PC-9 (cell line): ENCODE data around the gene NUB1. TPM values are rescaled to one million over a fixed set of nuclear protein-coding genes. Genes with fewer than 3 reads are reported as not detected.

Experiments
- BruUV-seq: library from RNA; stranded (reverse); fragments of 400-500 nt; replicated peaks from 2 replicates; lab custom pipeline; 2021; lab: Mats Ljungman, UMichigan
- CTCF ChIA-PET: fragments of 300-600 bp; sonication (Branson Sonifier 250); formaldehyde crosslinking; loops from one replicate; lab custom pipeline; 2022; ENCODE audit warnings: antibody characterized with exemption; lab: Charles Lee
- POLR2A ChIA-PET: fragments of 300-600 bp; sonication (Branson Sonifier 250); formaldehyde crosslinking; loops from one replicate; lab custom pipeline; 2022; ENCODE audit warnings: antibody characterized with exemption; ENCODE audit not compliant: unreplicated experiment; lab: Charles Lee
- DNase-seq, 2 experiments: peaks; one replicate each; pipeline versions ENCODE4 v3.0.0 to v3.0.0-alpha.2; 2015 to 2022; ENCODE audit warnings: mixed read lengths in 1 of 2
- H2AFZ ChIP-seq: fragments of 200-600 bp; sonication (generic); 2 replicates; pipeline ENCODE4 v1.8.1; 2017; ENCODE audit warnings: antibody characterized with exemption
- H3F3A ChIP-seq: fragments of 200-600 bp; sonication (generic); 2 replicates; pipeline ENCODE4 v1.8.1; 2017; ENCODE audit warnings: antibody characterized with exemption, mild to moderate bottlenecking, low read depth; ENCODE audit not compliant: insufficient read depth
- H3K27ac ChIP-seq: fragments of 200-600 bp; sonication (generic); 2 replicates; pipeline ENCODE4 v1.6.1; 2016; ENCODE audit warnings: mixed run types
- H3K27me3 ChIP-seq: fragments of 200-600 bp; sonication (generic); 2 replicates; pipeline ENCODE4 v1.6.1; 2016; ENCODE audit warnings: low read depth, mixed run types; ENCODE audit not compliant: insufficient read depth
- H3K36me3 ChIP-seq: fragments of 200-600 bp; sonication (generic); 2 replicates; pipeline ENCODE4 v1.6.1; 2016; ENCODE audit warnings: low read depth, mixed run types
- H3K4me1 ChIP-seq: fragments of 200-600 bp; sonication (generic); replicated peaks from 2 replicates; pipeline ENCODE4 v1.6.1; 2016; ENCODE audit warnings: mixed run types; ENCODE audit not compliant: insufficient read depth
- H3K4me2 ChIP-seq: fragments of 200-600 bp; sonication (generic); 2 replicates; pipeline ENCODE4 v1.6.1; 2017; ENCODE audit warnings: mixed run types
- H3K4me3 ChIP-seq: fragments of 200-600 bp; sonication (generic); 2 replicates; pipeline ENCODE4 v1.6.1; 2016; ENCODE audit warnings: mixed run types
- H3K79me2 ChIP-seq: fragments of 200-600 bp; sonication (generic); 2 replicates; pipeline ENCODE4 v1.6.1; 2017; ENCODE audit warnings: low read depth, mixed run types
- H3K9me2 ChIP-seq: fragments of 200-600 bp; sonication (generic); 2 replicates; pipeline ENCODE4 v1.8.1; 2017; ENCODE audit warnings: mild to moderate bottlenecking; ENCODE audit not compliant: insufficient read depth
- H3K9me3 ChIP-seq: fragments of 200-600 bp; sonication (generic); 2 replicates; pipeline ENCODE4 v1.8.1; 2016; ENCODE audit warnings: low read depth; ENCODE audit not compliant: insufficient read depth
- H4K20me1 ChIP-seq: fragments of 200-600 bp; sonication (generic); 2 replicates; pipeline ENCODE4 v1.8.1; 2017; ENCODE audit not compliant: insufficient read depth
- CTCF ChIP-seq: fragments of 200-600 bp; sonication (generic); conservative IDR thresholded peaks from 2 replicates; pipeline ENCODE4 v1.6.1; 2017; ENCODE audit warnings: mixed run types, antibody characterized with exemption, mild to moderate bottlenecking, moderate library complexity
- EZH2 ChIP-seq: fragments of 200-600 bp; sonication (generic); IDR thresholded peaks from 2 replicates; pipeline ENCODE4 v1.8.0; 2017; ENCODE audit warnings: antibody characterized with exemption, low read depth
- intact Hi-C: fragments of 100-400 bp; cut with micrococcal nuclease; formaldehyde crosslinking; loops from one replicate; pipeline ENCODE4 v1.10.0; 2022; ENCODE audit not compliant: unreplicated experiment
- total RNA-seq: library from RNA; stranded (reverse); gene quantifications from 2 replicates; pipeline ENCODE4 v1.2.3, GENCODE V29; 2021

NUB1 gene
- total RNA-seq, 1 experiment from 2014 or later, result 80.6 TPM

GRCh38 chr7:151416941-151417315, 75.3 kb downstream of the NUB1 start:
- no peak for TF ChIP-seq CTCF
- no peak for TF ChIP-seq EZH2
- ChIA-PET CTCF (no interaction called here), POLR2A (no interaction called here)
- H3K9me2 ChIP-seq, result no peaks in the 10 kb centered on the region
- H3K79me2 ChIP-seq, result no peaks in the 10 kb centered on the region
- intact Hi-C loops, result no loop called here
- H3K36me3 ChIP-seq, result no peaks in the 10 kb centered on the region
- no peak overlapping the region for H3K4me2 ChIP-seq
- H3K27me3 ChIP-seq, result peaks cover 4% of the 10 kb centered on the region; the same call in 1 of the 2 replicates
- H3K4me3 ChIP-seq, result no peak overlapping the region
- H3K9me3 ChIP-seq, result 0 out of 2 replicates have a peak, but pooled peaks cover under 1% of the 10 kb centered on the region
- no peak overlapping the region for H3K27ac ChIP-seq
- H2AFZ ChIP-seq, result no peak overlapping the region
- peaks cover 7% of the 10 kb centered on the region; the same call in 1 of the 2 replicates for H3K4me1 ChIP-seq
- no TSS peak for BruUV-seq
- DNase-seq, result no peak
- H4K20me1 ChIP-seq, result no peaks in the 10 kb centered on the region
- no peaks in the 10 kb centered on the region for H3F3A ChIP-seq

DNA sequence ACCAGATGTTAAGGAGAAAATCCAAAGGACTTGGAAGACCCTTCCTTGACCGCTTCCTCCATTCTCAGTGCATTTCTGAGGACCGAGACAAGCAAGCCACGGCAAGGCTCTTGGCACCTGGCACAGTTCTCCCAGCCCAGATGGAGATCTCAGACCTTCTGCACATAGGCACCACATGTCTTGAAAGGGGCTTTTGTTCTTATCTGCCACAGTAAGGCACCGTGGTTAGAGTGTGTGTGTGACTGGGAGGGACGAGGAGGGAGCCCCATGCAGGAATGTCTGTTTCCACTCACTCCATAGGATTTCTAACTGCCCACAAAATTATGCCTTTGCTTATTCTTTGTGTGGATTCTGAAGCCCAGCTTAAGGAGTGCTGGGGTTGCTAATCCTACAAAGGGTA, 78.5 kb downstream of the NUB1 start:
- H3K27ac ChIP-seq, result no peak overlapping the region
- H3K36me3 ChIP-seq, result no peaks in the 10 kb centered on the region
- H3K4me3 ChIP-seq, result no peak overlapping the region
- CTCF ChIA-PET, result interaction anchor here (0.5 kb wide), 1 partner anchor 8 kb away, joined by 3 read pairs; no protein-coding TSS in a partner anchor
- H4K20me1 ChIP-seq, result no peaks in the 10 kb centered on the region
- H3K9me2 ChIP-seq, result no peaks in the 10 kb centered on the region
- no peak overlapping the region for H2AFZ ChIP-seq
- H3K27me3 ChIP-seq, result no peaks in the 10 kb centered on the region
- 0 out of 2 replicates have a peak, but pooled peaks cover 11% of the 10 kb centered on the region for H3K9me3 ChIP-seq
- intact Hi-C loops, result no loop called here
- no peak for DNase-seq
- H3K79me2 ChIP-seq, result no peaks in the 10 kb centered on the region
- no peaks in the 10 kb centered on the region for H3F3A ChIP-seq
- no peak overlapping the region for H3K4me2 ChIP-seq
- POLR2A ChIA-PET, result no interaction called here
- H3K4me1 ChIP-seq, result peaks cover 14% of the 10 kb centered on the region; the same call in 1 of the 2 replicates
- TF ChIP-seq CTCF (no peak), EZH2 (no peak)
- BruUV-seq, result no TSS peak

GRCh38 chr7:151422212-151422611, 80.6 kb downstream of the NUB1 start:
- no peaks in the 10 kb centered on the region for H3K9me2 ChIP-seq
- H4K20me1 ChIP-seq, result no peaks in the 10 kb centered on the region
- no peak overlapping the region for H2AFZ ChIP-seq
- H3K9me3 ChIP-seq, result 0 out of 2 replicates have a peak, but pooled peaks cover 11% of the 10 kb centered on the region
- no peaks in the 10 kb centered on the region for H3K27me3 ChIP-seq
- no peak for DNase-seq
- TF ChIP-seq CTCF (no peak), EZH2 (no peak)
- no peaks in the 10 kb centered on the region for H3K36me3 ChIP-seq
- H3K4me3 ChIP-seq, result no peak overlapping the region
- H3K4me2 ChIP-seq, result no peak overlapping the region
- no peak overlapping the region for H3K27ac ChIP-seq
- peaks cover 21% of the 10 kb centered on the region for H3K4me1 ChIP-seq
- no peaks in the 10 kb centered on the region for H3K79me2 ChIP-seq
- ChIA-PET CTCF (no interaction called here), POLR2A (no interaction called here)
- H3F3A ChIP-seq, result no peaks in the 10 kb centered on the region
- intact Hi-C loops, result no loop called here
- no TSS peak for BruUV-seq
